ENCODE results near the gene HDAC1. TPM values are rescaled to one million over a fixed set of nuclear protein-coding genes. Genes with fewer than 3 reads are reported as not detected.

The HDAC1 gene
- total and polyA plus RNA-seq, 2 of the 8 experiments (the other 6 are each of a cell fraction or from before 2014, with no cell fraction given): 111 to 125 TPM

- TF ChIP-seq HDAC6 (IDR thresholded peaks at IDR 0.05; ENCODE audit: low read depth, low read length): no peak
- TF ChIP-seq TAF7 (optimal IDR thresholded peaks at IDR 0.05; ENCODE audit: borderline replicate concordance, low read depth, low read length): no peak
- TF ChIP-seq SRF (IDR thresholded peaks at IDR 0.05; ENCODE audit: low read depth, low read length): no peak
- no peak for TF ChIP-seq JUN (IDR thresholded peaks at IDR 0.05; ENCODE audit: low read depth, low read length)
Observed at GRCh38 chr1:32265846-32266245, 26.0 kb upstream of the HDAC1 start (continued).
